Panc1 (cell line): ENCODE data around the gene LYSMD2. TPM values are rescaled to one million over a fixed set of nuclear protein-coding genes. Genes with fewer than 3 reads are reported as not detected.

Experiments
- ATAC-seq: fragments of 200-7000 bp; cut with Tn5 transposase; 2 replicates; pipeline ENCODE4 v1.9.1; 2020; ENCODE audit warnings: mild to moderate bottlenecking, moderate library complexity
- BruUV-seq: library from RNA; stranded (reverse); fragments of 400-500 nt; replicated peaks from 2 replicates; lab custom pipeline; 2021; lab: Mats Ljungman, UMichigan
- CTCF ChIA-PET: fragments of 300-600 bp; sonication (Branson Sonifier 250); formaldehyde crosslinking; loops from one replicate; lab custom pipeline; 2022; ENCODE audit warnings: antibody characterized with exemption; lab: Charles Lee
- POLR2A ChIA-PET: fragments of 300-600 bp; sonication (Branson Sonifier 250); formaldehyde crosslinking; loops from one replicate; lab custom pipeline; 2022; ENCODE audit warnings: antibody characterized with exemption; lab: Charles Lee
- DNase-seq: peaks from one replicate; pipeline ENCODE4 v3.0.0-alpha.2; 2010; ENCODE audit warnings: low read depth, low spot score
- H3K27ac ChIP-seq: 2 replicates; pipeline ENCODE4 v1.5.1; 2011; ENCODE audit warnings: mild to moderate bottlenecking, low read length, inconsistent platforms
- H3K27me3 ChIP-seq: fragments of 200-500 bp; sonication (Bioruptor generic); 2 replicates; pipeline ENCODE4 v1.6.0; 2014; ENCODE audit warnings: low read length, inconsistent platforms; ENCODE audit not compliant: control insufficient read depth, insufficient read depth
- H3K36me3 ChIP-seq: fragments of 200-500 bp; sonication (Bioruptor generic); 2 replicates; pipeline ENCODE4 v1.5.1; 2014; ENCODE audit warnings: inconsistent platforms, mild to moderate bottlenecking, low read length, moderate library complexity; ENCODE audit not compliant: control insufficient read depth, insufficient read depth
- H3K4me1 ChIP-seq: 2 replicates; pipeline ENCODE4 v1.5.1; 2011; ENCODE audit warnings: inconsistent platforms, mild to moderate bottlenecking, low read length, moderate library complexity; ENCODE audit not compliant: control insufficient read depth, insufficient read depth
- H3K4me3 ChIP-seq, 2 experiments: 2 replicates each; pipeline ENCODE4 v1.5.1; 2011 to 2012; ENCODE audit warnings: low read depth in 2 of 2, low read length in 2 of 2, mild to moderate bottlenecking in 2 of 2, inconsistent platforms in 1 of 2, moderate library complexity in 1 of 2
- H3K9me3 ChIP-seq: fragments of 200-500 bp; sonication (Bioruptor generic); 2 replicates; pipeline ENCODE4 v1.5.1; 2014; ENCODE audit warnings: low read depth, mild to moderate bottlenecking, inconsistent platforms, low read length, moderate library complexity; ENCODE audit not compliant: control insufficient read depth, insufficient read depth
- POLR2AphosphoS5 ChIP-seq: IDR thresholded peaks from 2 replicates; pipeline ENCODE4 v1.6.1; 2012; ENCODE audit warnings: mild to moderate bottlenecking, low read depth, low read length, moderate library complexity
- SIN3A ChIP-seq: IDR thresholded peaks from 2 replicates; pipeline ENCODE4 v1.6.1; 2012; ENCODE audit warnings: low read depth, mild to moderate bottlenecking, low read length, moderate library complexity, borderline replicate concordance; ENCODE audit not compliant: insufficient read depth
- TCF7L2 ChIP-seq: IDR thresholded peaks from 2 replicates; pipeline ENCODE4 v1.6.1; 2011; ENCODE audit warnings: mild to moderate bottlenecking, low read depth, low read length, inconsistent platforms
- in situ Hi-C: cut with HindIII; loops from 2 replicates; pipeline ENCODE4 v1.10.0; 2016; ENCODE audit warnings: low sequenced_read_pairs, low pct_unique_long_range_greater_than_20kb
- intact Hi-C: fragments of 100-400 bp; cut with micrococcal nuclease; formaldehyde crosslinking; loops from one replicate; pipeline ENCODE4 v1.10.0; 2022; ENCODE audit not compliant: unreplicated experiment
- total RNA-seq: library from RNA; stranded (reverse); gene quantifications from one replicate; pipeline ENCODE4 v1.2.1, GENCODE V29; 2021; ENCODE audit not compliant: unreplicated experiment
- TF ChIP-seq, protein P1 (sequence below): fragments of 450-650 bp; IDR thresholded peaks from 2 replicates; pipeline ENCODE4 v1.5.1; 2017; ENCODE audit warnings: mild to moderate bottlenecking
- TF ChIP-seq, protein P2 (sequence below), 2 experiments: IDR thresholded peaks; 2 replicates each; pipeline ENCODE4 v1.6.1; 2011 to 2012; ENCODE audit warnings: low read depth in 2 of 2, control low read depth in 1 of 2, low read length in 1 of 2, mild to moderate bottlenecking in 1 of 2, moderate library complexity in 1 of 2; ENCODE audit not compliant: insufficient read depth in 1 of 2

Gene LYSMD2
- total RNA-seq, 1 experiment from 2014 or later = 17.2 TPM

DNA sequence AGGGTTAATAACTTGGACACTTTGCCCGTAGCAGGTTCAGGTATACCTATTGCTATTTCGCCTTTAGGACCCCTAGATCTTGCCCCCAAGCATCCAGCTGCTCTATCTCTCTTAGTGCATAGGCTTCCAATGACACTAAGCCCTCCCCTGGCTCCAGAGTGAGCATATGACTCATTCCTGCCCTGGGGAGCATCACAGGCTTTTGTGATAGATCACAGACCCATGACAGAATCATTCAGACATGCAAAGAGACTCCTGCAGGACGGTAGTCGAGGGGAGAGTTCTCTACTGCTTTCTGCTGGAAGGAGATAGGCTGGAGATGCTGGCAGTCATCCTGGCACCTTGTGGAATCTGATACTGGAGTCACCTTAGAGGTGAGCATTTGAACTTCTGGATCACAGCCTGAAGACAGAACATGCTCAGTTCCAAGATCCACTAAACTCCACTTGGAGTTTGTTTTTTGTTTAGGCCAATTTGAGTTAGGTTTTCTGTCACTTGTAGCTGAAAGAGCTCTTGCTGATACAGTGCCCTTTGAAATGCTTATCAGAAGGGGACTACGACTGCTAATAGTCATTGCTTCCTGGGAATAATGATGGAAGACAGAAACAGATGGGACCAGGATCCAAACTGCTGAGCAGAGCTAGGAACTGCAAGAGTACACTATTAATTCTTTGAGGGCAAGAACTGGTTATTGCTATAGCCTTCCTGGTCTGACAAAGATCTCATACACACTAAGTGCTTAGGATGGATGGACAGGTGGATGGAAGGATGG is 11.0 kb downstream of the LYSMD2 start:
- intact Hi-C loops = no loop called here
- H3K27me3 ChIP-seq = no peaks in the 10 kb centered on the region
- in situ Hi-C loops = no loop called here
- ATAC-seq (peak; percentile 91), DNase-seq (no peak)
- H3K36me3 ChIP-seq = peaks cover 2% of the 10 kb centered on the region
- BruUV-seq = no TSS peak
- peaks cover 4% of the 10 kb centered on the region for H3K4me1 ChIP-seq
- no peak overlapping the region for H3K27ac ChIP-seq
- TF ChIP-seq POLR2AphosphoS5 (no peak), TCF7L2 (no peak), SIN3A (no peak)
- TF ChIP-seq, protein P1, sequence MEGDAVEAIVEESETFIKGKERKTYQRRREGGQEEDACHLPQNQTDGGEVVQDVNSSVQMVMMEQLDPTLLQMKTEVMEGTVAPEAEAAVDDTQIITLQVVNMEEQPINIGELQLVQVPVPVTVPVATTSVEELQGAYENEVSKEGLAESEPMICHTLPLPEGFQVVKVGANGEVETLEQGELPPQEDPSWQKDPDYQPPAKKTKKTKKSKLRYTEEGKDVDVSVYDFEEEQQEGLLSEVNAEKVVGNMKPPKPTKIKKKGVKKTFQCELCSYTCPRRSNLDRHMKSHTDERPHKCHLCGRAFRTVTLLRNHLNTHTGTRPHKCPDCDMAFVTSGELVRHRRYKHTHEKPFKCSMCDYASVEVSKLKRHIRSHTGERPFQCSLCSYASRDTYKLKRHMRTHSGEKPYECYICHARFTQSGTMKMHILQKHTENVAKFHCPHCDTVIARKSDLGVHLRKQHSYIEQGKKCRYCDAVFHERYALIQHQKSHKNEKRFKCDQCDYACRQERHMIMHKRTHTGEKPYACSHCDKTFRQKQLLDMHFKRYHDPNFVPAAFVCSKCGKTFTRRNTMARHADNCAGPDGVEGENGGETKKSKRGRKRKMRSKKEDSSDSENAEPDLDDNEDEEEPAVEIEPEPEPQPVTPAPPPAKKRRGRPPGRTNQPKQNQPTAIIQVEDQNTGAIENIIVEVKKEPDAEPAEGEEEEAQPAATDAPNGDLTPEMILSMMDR = no peak
- TF ChIP-seq, protein P2, sequence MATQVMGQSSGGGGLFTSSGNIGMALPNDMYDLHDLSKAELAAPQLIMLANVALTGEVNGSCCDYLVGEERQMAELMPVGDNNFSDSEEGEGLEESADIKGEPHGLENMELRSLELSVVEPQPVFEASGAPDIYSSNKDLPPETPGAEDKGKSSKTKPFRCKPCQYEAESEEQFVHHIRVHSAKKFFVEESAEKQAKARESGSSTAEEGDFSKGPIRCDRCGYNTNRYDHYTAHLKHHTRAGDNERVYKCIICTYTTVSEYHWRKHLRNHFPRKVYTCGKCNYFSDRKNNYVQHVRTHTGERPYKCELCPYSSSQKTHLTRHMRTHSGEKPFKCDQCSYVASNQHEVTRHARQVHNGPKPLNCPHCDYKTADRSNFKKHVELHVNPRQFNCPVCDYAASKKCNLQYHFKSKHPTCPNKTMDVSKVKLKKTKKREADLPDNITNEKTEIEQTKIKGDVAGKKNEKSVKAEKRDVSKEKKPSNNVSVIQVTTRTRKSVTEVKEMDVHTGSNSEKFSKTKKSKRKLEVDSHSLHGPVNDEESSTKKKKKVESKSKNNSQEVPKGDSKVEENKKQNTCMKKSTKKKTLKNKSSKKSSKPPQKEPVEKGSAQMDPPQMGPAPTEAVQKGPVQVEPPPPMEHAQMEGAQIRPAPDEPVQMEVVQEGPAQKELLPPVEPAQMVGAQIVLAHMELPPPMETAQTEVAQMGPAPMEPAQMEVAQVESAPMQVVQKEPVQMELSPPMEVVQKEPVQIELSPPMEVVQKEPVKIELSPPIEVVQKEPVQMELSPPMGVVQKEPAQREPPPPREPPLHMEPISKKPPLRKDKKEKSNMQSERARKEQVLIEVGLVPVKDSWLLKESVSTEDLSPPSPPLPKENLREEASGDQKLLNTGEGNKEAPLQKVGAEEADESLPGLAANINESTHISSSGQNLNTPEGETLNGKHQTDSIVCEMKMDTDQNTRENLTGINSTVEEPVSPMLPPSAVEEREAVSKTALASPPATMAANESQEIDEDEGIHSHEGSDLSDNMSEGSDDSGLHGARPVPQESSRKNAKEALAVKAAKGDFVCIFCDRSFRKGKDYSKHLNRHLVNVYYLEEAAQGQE (IDR thresholded peaks at IDR 0.05; ENCODE audit: insufficient read depth in 1 of 2, low read depth in 2 of 2, low read length in 1 of 2) = no peak
- ChIA-PET CTCF (no interaction called here), POLR2A (no interaction called here)
- H3K4me3 ChIP-seq = no peak overlapping the region
- no peaks in the 10 kb centered on the region for H3K9me3 ChIP-seq

DNA sequence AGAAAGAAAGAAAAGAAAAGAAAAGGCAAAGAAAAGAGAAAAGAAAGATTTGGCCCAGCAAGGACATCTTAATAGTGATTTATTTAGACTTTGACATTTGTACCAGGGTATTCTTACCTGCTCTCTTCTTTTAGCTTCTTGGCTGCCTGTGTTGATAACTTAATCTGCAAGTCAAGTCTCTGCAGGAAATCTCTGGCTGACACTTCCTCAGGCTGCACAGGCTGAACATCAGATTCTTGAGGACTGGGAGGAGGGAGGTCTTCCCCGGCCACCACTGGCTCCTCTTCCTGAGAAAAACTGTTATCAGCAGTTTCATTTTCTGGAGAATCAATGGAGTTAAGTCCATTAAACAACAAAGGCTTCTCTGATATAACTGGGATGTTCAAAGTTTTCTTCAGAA is 12.8 kb downstream of the LYSMD2 start:
- BruUV-seq = no TSS peak
- Histone ChIP-seq H3K4me3 (no peak overlapping the region), H3K4me1 (no peaks in the 10 kb centered on the region; the same call in 1 of the 2 replicates), H3K27ac (no peak overlapping the region), H3K9me3 (no peaks in the 10 kb centered on the region), H3K27me3 (no peaks in the 10 kb centered on the region), H3K36me3 (peaks cover 2% of the 10 kb centered on the region)
- ATAC-seq (no peak), DNase-seq (no peak)
- in situ Hi-C loops = no loop called here
- TF ChIP-seq TCF7L2 (no peak), SIN3A (no peak), POLR2AphosphoS5 (no peak)
- TF ChIP-seq, protein P1 = no peak
- TF ChIP-seq, protein P2 (IDR thresholded peaks at IDR 0.05; ENCODE audit: insufficient read depth in 1 of 2, low read depth in 2 of 2, low read length in 1 of 2) = no peak
- ChIA-PET CTCF (no interaction called here), POLR2A (no interaction called here)
- intact Hi-C loops = no loop called here
